Mesenchymal stem cell (in vitro differentiated cells and primary cell): ENCODE results near the gene AMZ1.
"Not testable (repeated sequence)": the region's sequence is repeated elsewhere in the genome, so short reads cannot be mapped to it uniquely, and the experiment has no call there.

Experiments used
- DNase-seq: peaks from one replicate; pipeline ENCODE4 v3.0.0-alpha.2; 2013
- H2AFZ ChIP-seq: one replicate; pipeline ENCODE4 v1.6.1; 2013; ENCODE audit warnings: low read depth, mild to moderate bottlenecking, control low read depth, inconsistent platforms, low read length, moderate library complexity
- H2AK5ac ChIP-seq: 2 replicates; pipeline ENCODE4 v1.6.1; 2013; ENCODE audit warnings: low read length, moderate library complexity, mild to moderate bottlenecking, inconsistent platforms; ENCODE audit not compliant: severe bottlenecking
- H2BK120ac ChIP-seq: one replicate; pipeline ENCODE4 v1.6.1; 2013; ENCODE audit warnings: low read depth, mild to moderate bottlenecking, inconsistent platforms, low read length, moderate library complexity
- H2BK12ac ChIP-seq, 2 experiments: one replicate each; pipeline ENCODE4 v1.6.1; 2013; ENCODE audit warnings: inconsistent platforms in 2 of 2, low read length in 2 of 2, mild to moderate bottlenecking in 2 of 2, moderate library complexity in 2 of 2, control low read depth in 1 of 2
- H2BK15ac ChIP-seq: one replicate; pipeline ENCODE4 v1.6.1; 2013; ENCODE audit warnings: mild to moderate bottlenecking, low read depth, inconsistent platforms; ENCODE audit not compliant: poor library complexity, severe bottlenecking
- H2BK5ac ChIP-seq: 2 replicates; pipeline ENCODE4 v1.6.1; 2013; ENCODE audit warnings: low read depth, mild to moderate bottlenecking, low read length, control low read depth, inconsistent platforms; ENCODE audit not compliant: poor library complexity, severe bottlenecking
- H3K14ac ChIP-seq, 2 experiments: one replicate each; pipeline ENCODE4 v1.6.1; 2013; ENCODE audit warnings: inconsistent platforms in 2 of 2, low read length in 2 of 2, control low read depth in 1 of 2, mild to moderate bottlenecking in 1 of 2, moderate library complexity in 1 of 2
- H3K18ac ChIP-seq, 2 experiments: one replicate each; pipeline ENCODE4 v1.6.1; 2013; ENCODE audit warnings: inconsistent platforms in 2 of 2, low read length in 2 of 2, control low read depth in 1 of 2, low read depth in 1 of 2, mild to moderate bottlenecking in 1 of 2
- H3K23ac ChIP-seq, 2 experiments: one replicate each; pipeline ENCODE4 v1.6.1; 2013; ENCODE audit warnings: inconsistent platforms in 2 of 2, low read length in 2 of 2, mild to moderate bottlenecking in 2 of 2, moderate library complexity in 2 of 2, control low read depth in 1 of 2
- H3K27ac ChIP-seq: 2 replicates; pipeline ENCODE4 v1.5.1; 2013; ENCODE audit warnings: mild to moderate bottlenecking, moderate library complexity, low read length, control low read depth, inconsistent platforms; ENCODE audit not compliant: poor library complexity, severe bottlenecking
- H3K27me3 ChIP-seq, 2 experiments: 2 replicates each; pipeline versions ENCODE4 v1.6.1 to v1.7.0; 2013; ENCODE audit warnings: low read length in 2 of 2, mild to moderate bottlenecking in 2 of 2, moderate library complexity in 2 of 2, control low read depth in 1 of 2, inconsistent platforms in 1 of 2; ENCODE audit not compliant: control insufficient read depth in 1 of 2, insufficient read depth in 1 of 2
- H3K36me3 ChIP-seq, 2 experiments: 2 replicates each; pipeline versions ENCODE4 v1.6.1 to v1.7.0; 2013; ENCODE audit warnings: low read length in 2 of 2, control low read depth in 1 of 2, inconsistent platforms in 1 of 2, low read depth in 1 of 2, mild to moderate bottlenecking in 1 of 2; ENCODE audit not compliant: insufficient read depth in 2 of 2, control insufficient read depth in 1 of 2
- H3K4ac ChIP-seq, 2 experiments: one replicate each; pipeline ENCODE4 v1.6.1; 2013; ENCODE audit warnings: inconsistent platforms in 2 of 2, low read length in 2 of 2, mild to moderate bottlenecking in 2 of 2, moderate library complexity in 2 of 2, control low read depth in 1 of 2, low read depth in 1 of 2
- H3K4me1 ChIP-seq: 2 replicates; pipeline ENCODE4 v1.6.1; 2013; ENCODE audit warnings: low read depth, low read length, control low read depth; ENCODE audit not compliant: control insufficient read depth, insufficient read depth
- H3K4me2 ChIP-seq: 2 replicates; pipeline ENCODE4 v1.6.1; 2013; ENCODE audit warnings: low read length, mild to moderate bottlenecking, inconsistent platforms; ENCODE audit not compliant: poor library complexity, severe bottlenecking
- H3K4me3 ChIP-seq, 2 experiments: 2 replicates each; pipeline versions ENCODE4 v1.5.1 to v1.7.0; 2013; ENCODE audit warnings: low read length in 2 of 2, mild to moderate bottlenecking in 2 of 2, control low read depth in 1 of 2, low read depth in 1 of 2; ENCODE audit not compliant: insufficient read depth in 1 of 2
- H3K79me1 ChIP-seq: replicated peaks from 2 replicates; pipeline ENCODE4 v1.6.1; 2013; ENCODE audit warnings: mild to moderate bottlenecking, control low read depth, low read length, inconsistent platforms; ENCODE audit not compliant: poor library complexity, severe bottlenecking
- H3K9ac ChIP-seq: 2 replicates; pipeline ENCODE4 v1.7.0; 2013; ENCODE audit warnings: mild to moderate bottlenecking, low read length, moderate library complexity
- H3K9me3 ChIP-seq: 2 replicates; pipeline ENCODE4 v1.7.0; 2013; ENCODE audit warnings: mild to moderate bottlenecking, low read length; ENCODE audit not compliant: control insufficient read depth
- H4K8ac ChIP-seq: one replicate; pipeline ENCODE4 v1.6.1; 2013; ENCODE audit warnings: inconsistent platforms, mild to moderate bottlenecking, low read length, moderate library complexity
- H4K91ac ChIP-seq: one replicate; pipeline ENCODE4 v1.6.1; 2013; ENCODE audit warnings: mild to moderate bottlenecking, low read length, inconsistent platforms
- WGBS: methylation state at CpG from one replicate; pipeline ENCODE4 v1.1.7; 2013; ENCODE audit warnings: mixed read lengths; 5-methylcytosine and 5-hydroxymethylcytosine counted together

The AMZ1 gene

DNA sequence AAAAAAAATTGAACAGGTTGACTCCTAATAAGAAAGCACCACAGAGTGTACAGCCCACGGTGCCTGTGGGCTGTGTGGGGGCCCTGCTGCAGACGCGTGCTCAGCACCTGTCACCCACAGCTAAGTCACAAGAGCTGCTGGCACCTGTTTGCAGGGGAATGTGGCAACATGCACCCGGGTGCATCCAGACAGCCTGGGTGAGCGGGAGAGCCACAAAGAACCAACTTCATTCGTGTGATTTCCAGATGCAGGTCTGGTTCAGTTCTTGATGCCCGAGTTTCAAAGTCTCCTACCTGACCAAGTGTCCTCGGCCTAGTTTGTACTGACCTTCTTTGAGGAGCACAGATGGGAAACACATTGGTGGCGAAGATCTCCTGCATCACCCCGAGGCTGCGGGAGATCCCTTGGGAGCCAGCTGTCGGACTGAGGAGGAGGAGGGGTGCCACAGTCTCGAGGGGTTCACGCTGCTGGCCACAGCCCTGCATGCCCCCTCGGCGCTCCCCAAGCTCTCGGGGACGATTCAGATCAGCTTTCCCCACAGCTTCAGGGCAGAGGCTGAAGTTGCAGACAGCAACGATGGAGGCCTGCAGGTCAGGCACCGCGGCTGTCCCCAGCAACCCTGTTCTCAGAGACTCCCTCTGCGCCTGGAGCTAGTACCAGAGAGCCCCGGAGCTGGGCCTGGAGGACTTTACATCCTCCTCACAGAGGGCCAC is 35.3 kb downstream of the AMZ1 start:
- 94% methylated on average over 23 of the region's 23 CpGs for WGBS
- H2BK15ac ChIP-seq, result no peak overlapping the region
- H3K79me1 ChIP-seq, result peaks cover 44% of the 10 kb centered on the region
- H4K91ac ChIP-seq, result no peak overlapping the region
- H3K36me3 ChIP-seq, result peaks cover 64 to 66% of the 10 kb centered on the region in 2 experiments
- no peak overlapping the region for H2BK120ac ChIP-seq
- H3K4me1 ChIP-seq, result peaks cover 17% of the 10 kb centered on the region
- no peak for DNase-seq
- no peak overlapping the region for H3K9ac ChIP-seq
- no peak overlapping the region for H3K4me2 ChIP-seq
- no peak overlapping the region for H3K18ac ChIP-seq
- H3K27ac ChIP-seq, result no peak overlapping the region
- no peak overlapping the region for H2BK5ac ChIP-seq
- no peak overlapping the region for H2AK5ac ChIP-seq
- H2BK12ac ChIP-seq, result no peak overlapping the region
- no peak overlapping the region for H3K23ac ChIP-seq
- H3K27me3 ChIP-seq, result no peaks in the 10 kb centered on the region
- H3K4ac ChIP-seq, result no peak overlapping the region
- H2AFZ ChIP-seq, result no peak overlapping the region
- H3K4me3 ChIP-seq, result no peak overlapping the region
- no peak overlapping the region for H3K14ac ChIP-seq
- no peaks in the 10 kb centered on the region for H3K9me3 ChIP-seq
- no peak overlapping the region for H4K8ac ChIP-seq

DNA sequence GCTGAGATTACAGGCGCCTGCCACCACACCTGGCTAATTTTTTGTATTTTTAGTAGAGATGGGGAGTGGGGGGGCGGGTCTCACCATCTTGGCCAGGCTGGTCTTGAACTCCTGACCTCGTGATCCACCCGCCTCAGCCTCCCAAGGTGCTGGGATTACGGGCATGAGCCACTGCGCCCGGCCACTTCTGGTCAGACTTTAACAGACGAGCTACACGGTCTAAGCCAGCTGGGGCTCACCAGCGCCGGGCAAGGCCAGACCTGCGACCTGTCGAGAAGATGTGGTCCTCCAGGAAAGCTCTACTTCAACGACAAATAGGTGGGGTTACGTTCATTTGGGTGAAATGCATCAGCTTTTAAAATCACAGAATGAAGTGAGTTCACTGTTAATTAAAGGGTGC is 36.0 kb downstream of the AMZ1 start:
- not testable (repeated sequence) for DNase-seq, H3K9ac ChIP-seq, H2BK12ac ChIP-seq, H3K27me3 ChIP-seq, H2BK5ac ChIP-seq, H2AK5ac ChIP-seq, H4K91ac ChIP-seq, H2BK15ac ChIP-seq, H3K14ac ChIP-seq, H3K9me3 ChIP-seq, H2AFZ ChIP-seq, H3K4ac ChIP-seq, H4K8ac ChIP-seq, H3K4me3 ChIP-seq, H2BK120ac ChIP-seq, H3K4me2 ChIP-seq, H3K18ac ChIP-seq, H3K27ac ChIP-seq, H3K23ac ChIP-seq
- Histone ChIP-seq H3K4me1 (peaks cover 11% of the 10 kb centered on the region), H3K79me1 (peaks cover 42% of the 10 kb centered on the region), H3K36me3 (peaks cover 61 to 66% of the 10 kb centered on the region in 2 experiments)
- WGBS, result 97% methylated on average over 15 of the region's 15 CpGs

DNA sequence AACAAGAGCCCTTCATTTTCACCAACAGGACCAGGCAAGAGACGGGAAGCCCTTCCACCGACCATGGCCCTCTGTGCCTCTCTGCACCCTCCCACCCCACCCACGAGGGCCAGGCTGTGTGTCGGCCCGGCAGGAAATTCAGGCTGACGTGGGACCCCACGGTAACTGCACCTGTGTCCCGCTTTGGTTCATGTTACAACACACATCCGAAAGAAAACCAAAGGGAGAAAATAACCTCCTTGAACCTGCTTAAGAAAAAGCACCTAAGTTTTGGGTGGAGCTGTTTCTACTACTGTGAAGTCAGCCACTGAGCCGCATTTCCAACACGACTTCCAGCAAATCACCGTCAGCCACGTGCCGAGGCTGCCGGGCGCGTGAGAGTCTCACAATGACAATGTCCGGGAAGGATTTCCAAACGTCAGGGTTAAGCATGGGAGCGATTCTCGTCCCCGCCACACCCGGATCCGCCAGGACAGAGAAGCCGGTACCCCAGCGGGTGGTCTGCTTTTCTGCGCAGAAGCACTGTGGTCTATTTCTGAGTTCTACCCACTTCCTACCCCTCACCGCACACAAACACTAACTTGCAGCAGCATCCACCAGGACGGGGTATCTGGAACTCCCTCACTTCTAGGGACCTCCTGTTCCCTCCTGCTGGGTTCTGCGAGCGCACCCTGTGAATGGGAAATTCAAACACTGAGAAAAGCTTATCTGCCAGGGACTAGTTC is 36.6 kb downstream of the AMZ1 start:
- H3K36me3 ChIP-seq, result peaks cover 65 to 66% of the 10 kb centered on the region in 2 experiments
- no peak overlapping the region for H3K9ac ChIP-seq
- H3K4me3 ChIP-seq, result no peak overlapping the region
- H3K4me2 ChIP-seq, result no peak overlapping the region
- 98% methylated on average over 31 of the region's 31 CpGs for WGBS
- no peak overlapping the region for H2BK15ac ChIP-seq
- H3K23ac ChIP-seq, result no peak overlapping the region
- DNase-seq, result no peak
- H3K79me1 ChIP-seq, result peaks cover 46% of the 10 kb centered on the region
- H2AK5ac ChIP-seq, result no peak overlapping the region
- H2BK12ac ChIP-seq, result no peak overlapping the region
- H3K27me3 ChIP-seq, result no peaks in the 10 kb centered on the region
- no peak overlapping the region for H3K27ac ChIP-seq
- H4K91ac ChIP-seq, result no peak overlapping the region
- no peak overlapping the region for H3K14ac ChIP-seq
- H3K4ac ChIP-seq, result no peak overlapping the region
- no peak overlapping the region for H2BK120ac ChIP-seq
- no peak overlapping the region for H4K8ac ChIP-seq
- H2AFZ ChIP-seq, result no peak overlapping the region
- peaks cover 8% of the 10 kb centered on the region for H3K4me1 ChIP-seq
- H2BK5ac ChIP-seq, result no peak overlapping the region
- no peak overlapping the region for H3K18ac ChIP-seq
- no peaks in the 10 kb centered on the region for H3K9me3 ChIP-seq
